Brain microvascular endothelial cell (primary cell): ENCODE measurements around the gene RTN4RL1.
A peak's percentile ranks its signal among the peaks of the same experiment; 100 is the strongest.

Experiments used
- DNase-seq: peaks from one replicate; pipeline ENCODE4 v3.0.0-alpha.2; 2020
- H3K27ac ChIP-seq: fragments of 250-450 bp; sonication (Bioruptor Pico); 2 replicates; pipeline ENCODE4 v1.5.1; 2020; ENCODE audit warnings: mild to moderate bottlenecking, moderate library complexity
- H3K27me3 ChIP-seq: fragments of 250-450 bp; sonication (Bioruptor Pico); replicated peaks from 2 replicates; pipeline ENCODE4 v1.5.1; 2020; ENCODE audit warnings: mild to moderate bottlenecking
- H3K36me3 ChIP-seq: fragments of 250-450 bp; sonication (Bioruptor Pico); replicated peaks from 2 replicates; pipeline ENCODE4 v1.5.1; 2020; ENCODE audit warnings: mild to moderate bottlenecking
- H3K4me3 ChIP-seq: 2 replicates; pipeline ENCODE4 v1.5.1; 2011; ENCODE audit warnings: low read depth, mild to moderate bottlenecking, control low read depth, low read length, moderate library complexity
- CTCF ChIP-seq: IDR thresholded peaks from 2 replicates; pipeline ENCODE4 v1.5.1; 2011; ENCODE audit warnings: low read depth, mild to moderate bottlenecking, moderate library complexity, low read length, control low read depth, inconsistent platforms; ENCODE audit errors: missing control alignments
- in situ Hi-C: cut with HindIII; loops from 2 replicates; pipeline ENCODE4 v1.10.0; 2017; ENCODE audit warnings: low sequenced_read_pairs, low pct_ligation_motif_present

RTN4RL1 gene

GRCh38 chr17:1907216-1907631 lies 117.9 kb downstream of the RTN4RL1 start:
- Histone ChIP-seq H3K27ac (no peak overlapping the region), H3K36me3 (no peaks in the 10 kb centered on the region), H3K4me3 (no peak overlapping the region), H3K27me3 (peaks cover 21% of the 10 kb centered on the region)
- DNase-seq = no peak
- no peak for TF ChIP-seq CTCF
- in situ Hi-C loops = no loop called here

GRCh38 chr17:1906662-1907101 lies 118.5 kb downstream of the RTN4RL1 start:
- DNase-seq = no peak
- in situ Hi-C loops = no loop called here
- no peak overlapping the region for H3K4me3 ChIP-seq
- TF ChIP-seq CTCF = no peak
- H3K36me3 ChIP-seq = no peaks in the 10 kb centered on the region
- H3K27me3 ChIP-seq = peaks cover 18% of the 10 kb centered on the region
- no peak overlapping the region for H3K27ac ChIP-seq

- TF ChIP-seq CTCF = no peak
- peaks cover 17% of the 10 kb centered on the region for H3K27me3 ChIP-seq
- DNase-seq = no peak
- in situ Hi-C loops = no loop called here
- no peak overlapping the region for H3K4me3 ChIP-seq
- no peak overlapping the region for H3K27ac ChIP-seq
- no peaks in the 10 kb centered on the region for H3K36me3 ChIP-seq
These were observed 119.8 kb downstream of the RTN4RL1 start for GRCh38 chr17:1905190-1905913.

- H3K36me3 ChIP-seq = no peaks in the 10 kb centered on the region
- TF ChIP-seq CTCF = no peak
- peaks cover 15% of the 10 kb centered on the region for H3K27me3 ChIP-seq
- H3K27ac ChIP-seq = no peak overlapping the region
- in situ Hi-C loops = no loop called here
- H3K4me3 ChIP-seq = no peak overlapping the region
- DNase-seq = no peak
These were observed 120.6 kb downstream of the RTN4RL1 start for GRCh38 chr17:1904273-1905182.

GRCh38 chr17:1899403-1900000 lies 125.6 kb downstream of the RTN4RL1 start:
- no peaks in the 10 kb centered on the region for H3K27me3 ChIP-seq
- in situ Hi-C loops = no loop called here
- H3K27ac ChIP-seq = no peak overlapping the region
- H3K36me3 ChIP-seq = peaks cover 21% of the 10 kb centered on the region
- H3K4me3 ChIP-seq = no peak overlapping the region
- peak; percentile 36 for TF ChIP-seq CTCF
- no peak for DNase-seq
